ENCODE data around the gene GALNT12.

GRCh38 chr9:98899408-98900056 lies 92.1 kb downstream of the GALNT12 start:
- TF ChIP-seq CTCF (IDR thresholded peaks at IDR 0.05) (no peak), POLR2A (IDR thresholded peaks at IDR 0.05; ENCODE audit: low read depth) (no peak)
